Measurements from ENCODE around the gene SGCA.
A peak's percentile ranks its signal among the peaks of the same experiment; 100 is the strongest.

Gene SGCA

DNA sequence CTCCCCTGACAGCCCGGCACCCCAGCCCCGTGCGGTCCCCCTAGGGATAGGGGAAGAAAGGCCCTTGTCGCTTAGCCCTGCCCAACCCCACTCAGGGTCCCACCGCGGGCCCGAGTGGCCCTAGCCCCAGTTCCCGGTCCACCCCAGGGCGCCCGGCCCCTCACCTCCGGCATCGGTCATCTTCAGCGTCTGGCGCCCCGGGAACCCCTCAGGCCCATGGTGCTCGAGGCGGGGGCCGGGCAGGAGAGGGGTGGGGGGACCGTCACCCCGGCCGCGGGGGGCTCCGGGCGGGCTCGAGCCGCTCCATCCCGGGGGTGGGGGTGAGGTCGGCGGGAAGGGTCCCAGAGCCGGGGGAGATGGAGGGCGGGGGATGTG, 36.5 kb upstream of the SGCA start:
- Histone ChIP-seq H3K4me3 (ENCODE audit: low read length) (no peak overlapping the region), H3K27me3 (ENCODE audit: control insufficient read depth, insufficient read depth, low read length) (peaks cover 28% of the 10 kb centered on the region), H3K4me1 (ENCODE audit: control insufficient read depth, insufficient read depth, low read length) (peaks cover 22% of the 10 kb centered on the region), H3K9ac (ENCODE audit: low read length) (no peak overlapping the region), H3K36me3 (ENCODE audit: control insufficient read depth, insufficient read depth, low read length) (no peaks in the 10 kb centered on the region), H3K9me3 (ENCODE audit: control insufficient read depth, low read length) (no peaks in the 10 kb centered on the region)

DNA sequence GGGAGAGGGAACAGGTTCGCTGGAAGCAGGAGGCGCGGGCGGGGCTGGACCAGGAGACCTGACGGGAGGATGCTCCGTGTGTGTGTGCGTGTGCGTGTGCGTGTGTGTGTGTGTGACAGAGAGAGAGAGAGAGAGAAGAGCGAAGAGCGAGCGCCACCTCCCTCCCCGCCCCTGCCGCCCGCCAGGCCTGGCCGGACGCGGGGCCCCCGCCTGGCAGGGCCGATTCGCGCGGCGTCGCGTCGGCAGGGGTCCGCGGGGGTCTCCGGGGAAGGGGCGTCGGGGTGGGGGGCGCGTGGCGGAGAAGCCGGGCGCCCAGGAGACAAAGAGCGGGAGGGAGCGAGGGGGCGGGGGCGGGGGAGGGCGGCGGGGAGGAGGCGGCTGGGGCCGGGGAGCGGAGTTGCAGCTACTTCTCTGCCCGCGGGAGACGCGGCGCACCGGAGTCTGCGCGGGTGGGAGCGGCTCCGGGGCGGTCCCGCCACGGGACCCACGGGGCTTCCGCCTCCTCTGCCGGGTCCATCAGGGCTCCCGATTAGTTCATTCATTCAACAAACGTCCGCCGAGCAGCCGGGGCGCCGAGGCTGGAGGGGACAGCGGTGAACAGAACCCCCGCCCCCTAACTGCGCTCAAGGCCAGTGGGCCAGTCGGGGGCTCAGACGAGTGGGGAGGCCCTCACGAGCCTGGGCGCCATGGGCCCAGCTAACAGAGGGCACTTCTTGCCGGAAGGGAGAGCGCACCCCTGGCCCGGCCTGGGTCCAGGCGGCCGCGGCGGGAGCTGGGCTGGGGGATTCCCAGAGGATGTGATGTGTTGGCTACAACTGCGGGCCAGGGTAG, 35.9 kb upstream of the SGCA start, which contains the start of gene SAMD14:
Gene SAMD14 (minus strand): TSS at position 433 of the 831 bp plus-strand sequence. CDS start 5,201 bp downstream, outside the sequence.
- H3K4me3 ChIP-seq (ENCODE audit: low read length): peak within 1 kb of the TSS; percentile 31
- H3K27me3 ChIP-seq (ENCODE audit: control insufficient read depth, insufficient read depth, low read length): peaks cover 28% of the 10 kb centered on the region
- H3K4me1 ChIP-seq (ENCODE audit: control insufficient read depth, insufficient read depth, low read length): peaks cover 22% of the 10 kb centered on the region
- no peaks in the 10 kb centered on the region for H3K36me3 ChIP-seq (ENCODE audit: control insufficient read depth, insufficient read depth, low read length)
- no peaks in the 10 kb centered on the region for H3K9me3 ChIP-seq (ENCODE audit: control insufficient read depth, low read length)
- peak within 1 kb of the TSS; percentile 28 for H3K9ac ChIP-seq (ENCODE audit: low read length)

DNA sequence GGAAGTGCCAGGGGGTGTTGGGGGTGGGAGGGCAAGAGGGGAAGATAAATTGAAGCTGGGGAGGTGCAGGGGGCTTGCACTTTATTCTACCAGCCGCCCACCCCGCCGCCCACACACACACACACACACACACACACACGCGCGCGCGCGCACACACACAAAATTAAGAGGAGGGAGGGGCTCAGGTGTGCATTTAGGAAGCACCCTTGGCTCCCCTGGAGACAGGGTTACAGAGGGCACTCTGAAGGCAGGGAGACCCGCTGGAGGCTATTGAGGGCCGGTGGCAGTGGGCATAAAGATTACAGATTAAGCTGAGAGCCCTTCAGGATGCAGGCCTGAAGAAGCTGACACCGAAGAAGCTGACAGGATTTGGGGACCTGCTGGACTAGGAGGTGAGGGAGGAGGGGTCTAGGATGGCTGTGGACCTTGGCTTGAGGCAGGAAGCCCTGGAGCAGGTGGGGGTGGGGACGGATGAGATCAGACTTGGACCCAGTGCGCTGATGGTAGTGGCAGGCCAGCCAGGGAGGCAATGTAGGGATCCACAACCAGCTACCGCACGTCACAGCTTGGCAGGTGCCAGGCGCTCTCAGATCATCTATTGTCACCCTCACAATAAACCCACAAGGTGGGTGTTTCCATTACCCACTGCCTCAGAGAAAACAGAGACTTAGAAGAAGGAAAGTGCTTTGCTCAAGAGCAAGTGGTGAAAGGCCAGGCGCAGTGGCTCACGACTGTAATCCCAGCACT, 35.1 kb upstream of the SGCA start:
- Histone ChIP-seq H3K36me3 (ENCODE audit: control insufficient read depth, insufficient read depth, low read length) (peaks cover 2% of the 10 kb centered on the region), H3K4me3 (ENCODE audit: low read length) (no peak overlapping the region), H3K9me3 (ENCODE audit: control insufficient read depth, low read length) (no peaks in the 10 kb centered on the region), H3K9ac (ENCODE audit: low read length) (no peak overlapping the region), H3K4me1 (ENCODE audit: control insufficient read depth, insufficient read depth, low read length) (peaks cover 22% of the 10 kb centered on the region), H3K27me3 (ENCODE audit: control insufficient read depth, insufficient read depth, low read length) (peaks cover 28% of the 10 kb centered on the region)

- Histone ChIP-seq H3K4me1 (ENCODE audit: control insufficient read depth, insufficient read depth, low read length) (peaks cover 22% of the 10 kb centered on the region), H3K36me3 (ENCODE audit: control insufficient read depth, insufficient read depth, low read length) (peaks cover 16% of the 10 kb centered on the region), H3K27me3 (ENCODE audit: control insufficient read depth, insufficient read depth, low read length) (peaks cover 28% of the 10 kb centered on the region), H3K9me3 (ENCODE audit: control insufficient read depth, low read length) (no peaks in the 10 kb centered on the region), H3K9ac (ENCODE audit: low read length) (no peak overlapping the region), H3K4me3 (ENCODE audit: low read length) (no peak overlapping the region)
Observed at GRCh38 chr17:50132104-50132794, 33.6 kb upstream of the SGCA start.

DNA sequence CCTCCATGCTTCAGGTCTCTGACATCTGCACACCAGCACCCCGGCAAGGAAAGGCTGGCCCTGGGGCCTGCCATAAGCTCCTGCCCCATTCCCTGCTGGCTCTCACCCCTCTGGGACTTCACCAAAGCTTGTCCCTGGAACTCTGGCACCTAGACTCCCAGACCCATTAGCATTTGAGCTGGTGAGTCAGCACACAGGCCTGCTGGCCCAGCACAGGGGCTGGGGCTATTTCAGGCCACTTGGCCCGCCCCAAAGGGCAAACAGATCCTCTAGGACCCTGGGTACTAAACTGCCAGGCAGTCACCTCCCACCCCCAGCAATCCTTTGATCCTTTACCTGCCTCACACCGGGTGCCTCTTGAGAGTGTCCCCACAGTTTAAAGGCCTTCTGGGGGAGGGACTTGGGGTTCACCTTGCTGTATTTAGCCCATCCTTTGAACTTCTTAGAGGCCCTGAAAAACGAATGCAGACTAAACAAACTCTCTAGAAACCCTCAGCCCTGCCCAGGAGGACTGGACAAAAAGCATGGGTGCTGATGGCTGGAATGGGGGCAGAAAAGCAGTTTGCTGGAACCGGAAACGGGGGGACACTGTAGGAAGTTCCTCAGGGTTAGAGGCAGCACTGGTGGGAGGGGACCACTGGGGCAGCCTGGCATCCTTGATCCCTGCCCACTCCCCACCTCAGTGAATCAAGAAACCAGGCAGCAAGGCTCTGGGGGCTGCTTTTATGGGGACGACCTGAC, 32.6 kb upstream of the SGCA start:
- Histone ChIP-seq H3K4me1 (ENCODE audit: control insufficient read depth, insufficient read depth, low read length) (peaks cover 17% of the 10 kb centered on the region), H3K4me3 (ENCODE audit: low read length) (no peak overlapping the region), H3K9ac (ENCODE audit: low read length) (no peak overlapping the region), H3K9me3 (ENCODE audit: control insufficient read depth, low read length) (no peaks in the 10 kb centered on the region), H3K36me3 (ENCODE audit: control insufficient read depth, insufficient read depth, low read length) (peaks cover 16% of the 10 kb centered on the region), H3K27me3 (ENCODE audit: control insufficient read depth, insufficient read depth, low read length) (peaks cover 24% of the 10 kb centered on the region)

DNA sequence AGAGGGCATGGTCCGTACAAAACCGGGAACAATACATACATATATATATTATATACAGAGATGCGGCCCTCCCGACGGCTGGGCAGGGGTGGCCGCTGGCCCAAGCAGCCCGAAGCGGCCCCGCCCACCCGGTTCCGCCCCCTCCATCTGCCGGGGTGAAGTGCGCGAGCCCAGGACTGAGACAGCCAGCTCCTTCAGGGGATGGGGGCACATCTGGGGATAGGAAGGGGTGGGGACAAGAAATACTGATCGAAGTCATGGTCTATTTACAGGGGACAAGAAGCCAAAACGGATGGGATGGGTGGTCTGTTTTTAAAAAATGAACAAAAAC, 32.1 kb upstream of the SGCA start:
- Histone ChIP-seq H3K9me3 (ENCODE audit: control insufficient read depth, low read length) (no peaks in the 10 kb centered on the region), H3K4me1 (ENCODE audit: control insufficient read depth, insufficient read depth, low read length) (peaks cover 12% of the 10 kb centered on the region), H3K9ac (ENCODE audit: low read length) (no peak overlapping the region), H3K27me3 (ENCODE audit: control insufficient read depth, insufficient read depth, low read length) (peaks cover 19% of the 10 kb centered on the region), H3K4me3 (ENCODE audit: low read length) (no peak overlapping the region), H3K36me3 (ENCODE audit: control insufficient read depth, insufficient read depth, low read length) (peaks cover 20% of the 10 kb centered on the region)

GRCh38 chr17:50134206-50135110, 31.3 kb upstream of the SGCA start:
- peaks cover 9% of the 10 kb centered on the region for H3K4me1 ChIP-seq (ENCODE audit: control insufficient read depth, insufficient read depth, low read length)
- H3K27me3 ChIP-seq (ENCODE audit: control insufficient read depth, insufficient read depth, low read length): peaks cover 12% of the 10 kb centered on the region
- no peaks in the 10 kb centered on the region for H3K9me3 ChIP-seq (ENCODE audit: control insufficient read depth, low read length)
- no peak overlapping the region for H3K4me3 ChIP-seq (ENCODE audit: low read length)
- H3K36me3 ChIP-seq (ENCODE audit: control insufficient read depth, insufficient read depth, low read length): peaks cover 26% of the 10 kb centered on the region
- no peak overlapping the region for H3K9ac ChIP-seq (ENCODE audit: low read length)

DNA sequence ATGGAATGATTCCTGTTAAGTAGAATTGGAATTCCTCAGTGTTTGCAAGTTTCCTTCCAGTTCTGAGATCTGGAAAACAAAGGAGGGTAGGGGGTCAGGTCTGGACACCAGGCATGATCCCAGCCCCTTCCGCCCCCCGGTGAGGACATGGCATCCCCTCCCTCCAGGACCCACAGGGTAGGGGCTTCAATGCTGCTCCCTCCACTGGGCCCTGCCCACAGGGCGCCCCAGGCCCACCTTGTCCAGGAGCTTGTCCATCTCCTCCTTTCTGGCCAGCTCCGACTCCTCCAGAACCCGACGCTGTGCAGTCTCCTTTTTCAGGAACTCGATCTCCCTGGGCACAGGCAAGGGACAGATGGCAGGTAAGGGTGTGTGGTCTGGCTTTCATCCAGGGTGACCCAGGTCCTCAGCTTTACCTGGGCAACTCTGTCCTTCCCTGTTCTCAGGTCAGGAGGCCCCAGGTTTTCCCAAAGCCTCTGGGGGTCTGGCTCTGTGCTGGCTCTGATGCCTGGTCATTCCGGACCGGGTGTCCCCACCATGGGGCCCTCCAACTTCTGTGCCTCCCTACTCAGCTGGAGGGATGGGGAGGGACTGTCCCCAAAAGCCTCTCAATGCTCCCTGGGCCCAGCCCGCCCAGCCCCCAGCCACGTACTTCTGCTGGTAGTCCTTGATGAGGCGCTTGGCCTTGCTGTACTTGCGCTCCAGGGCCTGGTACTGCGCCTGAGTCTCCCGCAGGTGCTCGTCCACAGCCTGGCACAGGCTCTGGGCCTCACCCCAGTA, 30.3 kb upstream of the SGCA start:
- peaks cover 9% of the 10 kb centered on the region for H3K4me1 ChIP-seq (ENCODE audit: control insufficient read depth, insufficient read depth, low read length)
- no peak overlapping the region for H3K4me3 ChIP-seq (ENCODE audit: low read length)
- H3K27me3 ChIP-seq (ENCODE audit: control insufficient read depth, insufficient read depth, low read length): peaks cover 5% of the 10 kb centered on the region
- no peak overlapping the region for H3K9ac ChIP-seq (ENCODE audit: low read length)
- H3K36me3 ChIP-seq (ENCODE audit: control insufficient read depth, insufficient read depth, low read length): peaks cover 26% of the 10 kb centered on the region
- no peaks in the 10 kb centered on the region for H3K9me3 ChIP-seq (ENCODE audit: control insufficient read depth, low read length)

GRCh38 chr17:50136096-50136687, 29.6 kb upstream of the SGCA start:
- Histone ChIP-seq H3K36me3 (ENCODE audit: control insufficient read depth, insufficient read depth, low read length) (peaks cover 26% of the 10 kb centered on the region), H3K4me3 (ENCODE audit: low read length) (no peak overlapping the region), H3K9ac (ENCODE audit: low read length) (no peak overlapping the region), H3K27me3 (ENCODE audit: control insufficient read depth, insufficient read depth, low read length) (no peaks in the 10 kb centered on the region), H3K9me3 (ENCODE audit: control insufficient read depth, low read length) (no peaks in the 10 kb centered on the region), H3K4me1 (ENCODE audit: control insufficient read depth, insufficient read depth, low read length) (peaks cover 9% of the 10 kb centered on the region)

DNA sequence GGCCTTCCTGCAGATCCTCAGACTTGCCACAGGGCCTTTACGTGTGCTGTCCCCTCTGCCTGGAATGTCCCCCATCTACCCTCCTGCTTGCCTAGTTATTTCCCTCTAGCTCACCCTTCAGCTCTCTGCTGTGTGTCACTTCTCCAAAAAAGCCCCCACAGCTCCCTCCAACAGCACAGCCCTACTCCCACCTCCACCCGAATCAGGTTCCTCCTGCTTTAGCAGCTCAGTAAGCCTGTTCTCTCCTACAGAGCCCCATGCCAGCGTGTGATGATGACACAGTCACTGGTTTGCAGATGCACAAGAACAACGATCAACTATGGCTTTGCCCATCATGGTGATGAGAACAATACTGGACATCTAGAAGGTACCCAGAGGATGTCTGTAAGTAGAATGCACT, 28.8 kb upstream of the SGCA start:
- Histone ChIP-seq H3K4me3 (ENCODE audit: low read length) (no peak overlapping the region), H3K36me3 (ENCODE audit: control insufficient read depth, insufficient read depth, low read length) (peaks cover 26% of the 10 kb centered on the region), H3K9ac (ENCODE audit: low read length) (no peak overlapping the region), H3K27me3 (ENCODE audit: control insufficient read depth, insufficient read depth, low read length) (no peaks in the 10 kb centered on the region), H3K4me1 (ENCODE audit: control insufficient read depth, insufficient read depth, low read length) (peaks cover 12% of the 10 kb centered on the region), H3K9me3 (ENCODE audit: control insufficient read depth, low read length) (no peaks in the 10 kb centered on the region)
